H1 (cell line): Measurements from ENCODE around the gene PGAM2. TPM values are rescaled to one million over a fixed set of nuclear protein-coding genes. Genes with fewer than 3 reads are reported as not detected.

Experiments used
- CHD1 ChIP-seq: IDR thresholded peaks from 2 replicates; pipeline ENCODE4 v1.6.1; 2012; ENCODE audit warnings: low read depth, low read length, improper control_type of control experiment
- CHD2 ChIP-seq: IDR thresholded peaks from 2 replicates; pipeline ENCODE4 v1.6.1; 2012; ENCODE audit warnings: low read length, improper control_type of control experiment
- E2F6 ChIP-seq: IDR thresholded peaks from 2 replicates; pipeline ENCODE4 v1.6.1; 2012; ENCODE audit warnings: inconsistent platforms
- GABPA ChIP-seq: IDR thresholded peaks from 2 replicates; pipeline ENCODE4 v1.6.1; 2011; ENCODE audit warnings: mild to moderate bottlenecking, low read length, moderate library complexity, borderline replicate concordance; ENCODE audit not compliant: insufficient read depth
- KDM5A ChIP-seq: fragments of 200-600 bp; IDR thresholded peaks from 2 replicates; pipeline ENCODE4 v1.7.1; 2012; ENCODE audit warnings: mild to moderate bottlenecking, low read length, inconsistent platforms, mixed read lengths
- POLR2A ChIP-seq, 2 experiments: IDR thresholded peaks; 1 replicate in 1 of 2; 2 replicates in 1 of 2; pipeline ENCODE4 v1.6.1; 2011; ENCODE audit warnings: low read depth in 2 of 2, low read length in 2 of 2, mild to moderate bottlenecking in 2 of 2; ENCODE audit errors: control extremely low read depth in 1 of 2
- polyA plus RNA-seq, 7 experiments: library from polyadenylated mRNA; depleted of rRNA in 3 of 7; stranded (reverse) in 5 of 7; unstranded in 2 of 7; fragments of >200 nt in 5 of 7; fragments of 200-250 nt in 2 of 7; gene quantifications; 1 replicate in 5 of 7; 2 replicates in 1 of 7; 4 replicates in 1 of 7; pipeline versions ENCODE4 v1.2.1 to v1.2.3, GENCODE V29; 2011 to 2013; ENCODE audit warnings: missing spikeins in 2 of 7, mixed read lengths in 2 of 7
- total RNA-seq: library from RNA; stranded (reverse); fragmentation: NEBNext Ultra II Directional; extraction: Animal tissue kit (Norgen Biotek cat#: 25700); gene quantifications from 2 replicates; pipeline ENCODE4 v1.2.1, GENCODE V29; 2021

The PGAM2 gene
- total and polyA plus RNA-seq, 2 of the 8 experiments (the other 6 are each of a cell fraction or from before 2014, with no cell fraction given) = 2.1 to 2.9 TPM

- TF ChIP-seq E2F6 = no peak
- TF ChIP-seq CHD2 = no peak
- no peak for TF ChIP-seq KDM5A
- TF ChIP-seq GABPA = no peak
- TF ChIP-seq POLR2A (IDR thresholded peaks at IDR 0.05; ENCODE audit: control extremely low read depth in 1 of 2, low read depth in 2 of 2, low read length in 2 of 2) = no peak
- no peak for TF ChIP-seq CHD1
Measured at GRCh38 chr7:44077681-44078091, 12.3 kb upstream of the PGAM2 start (continued).
